Neural progenitor cell (in vitro differentiated cells): ENCODE results near the gene PLD4. TPM values are rescaled to one million over a fixed set of nuclear protein-coding genes. Genes with fewer than 3 reads are reported as not detected.
A peak's percentile ranks its signal among the peaks of the same experiment; 100 is the strongest.

ENCODE experiments used
- DNase-seq: peaks from one replicate; pipeline ENCODE4 v3.0.0-alpha.2; 2016; ENCODE audit warnings: low spot score
- H2AFZ ChIP-seq: fragments of 200-600 bp; sonication (generic); replicated peaks from 2 replicates; pipeline ENCODE4 v1.6.1; 2016; ENCODE audit warnings: antibody characterized with exemption
- H3F3A ChIP-seq: fragments of 200-600 bp; sonication (generic); 2 replicates; pipeline ENCODE4 v1.6.1; 2016; ENCODE audit warnings: antibody characterized with exemption, low read depth
- H3K27ac ChIP-seq: fragments of 200-600 bp; sonication (generic); 2 replicates; pipeline ENCODE4 v1.5.1; 2016; ENCODE audit warnings: mild to moderate bottlenecking
- H3K27me3 ChIP-seq: fragments of 200-600 bp; sonication (generic); 2 replicates; pipeline ENCODE4 v1.6.1; 2016; ENCODE audit warnings: mild to moderate bottlenecking, moderate library complexity
- H3K36me3 ChIP-seq: fragments of 200-600 bp; sonication (generic); 2 replicates; pipeline ENCODE4 v1.5.1; 2016
- H3K4me1 ChIP-seq: fragments of 200-600 bp; sonication (generic); 2 replicates; pipeline ENCODE4 v1.6.1; 2016; ENCODE audit warnings: mixed run types
- H3K4me2 ChIP-seq: fragments of 200-600 bp; sonication (generic); 2 replicates; pipeline ENCODE4 v1.6.1; 2016
- H3K4me3 ChIP-seq: fragments of 200-600 bp; sonication (generic); 2 replicates; pipeline ENCODE4 v1.5.1; 2016
- H3K79me2 ChIP-seq: fragments of 200-600 bp; sonication (generic); 2 replicates; pipeline ENCODE4 v1.6.1; 2016; ENCODE audit warnings: low read depth
- H3K9ac ChIP-seq: fragments of 200-600 bp; sonication (generic); 2 replicates; pipeline ENCODE4 v1.6.1; 2016
- H3K9me3 ChIP-seq: fragments of 200-600 bp; sonication (generic); 2 replicates; pipeline ENCODE4 v1.5.1; 2016; ENCODE audit warnings: low read depth
- H4K20me1 ChIP-seq: fragments of 200-600 bp; sonication (generic); 2 replicates; pipeline ENCODE4 v1.6.1; 2016; ENCODE audit warnings: low read depth
- H3K27ac Mint-ChIP-seq: 3 replicates; pipeline ENCODE4 v1.8.0; 2021; ENCODE audit warnings: mixed read lengths
- H3K27me3 Mint-ChIP-seq: 2 replicates; pipeline ENCODE4 v1.8.0; 2022; ENCODE audit warnings: low read depth, mild to moderate bottlenecking, inconsistent platforms, moderate library complexity, mixed read lengths; ENCODE audit not compliant: insufficient read depth
- H3K36me3 Mint-ChIP-seq: 3 replicates; pipeline ENCODE4 v1.8.0; 2021; ENCODE audit warnings: mixed read lengths
- H3K4me1 Mint-ChIP-seq: 3 replicates; pipeline ENCODE4 v1.8.0; 2021; ENCODE audit warnings: mixed read lengths
- H3K4me3 Mint-ChIP-seq: 3 replicates; pipeline ENCODE4 v1.8.0; 2021; ENCODE audit warnings: mild to moderate bottlenecking, moderate library complexity, mixed read lengths
- H3K9me3 Mint-ChIP-seq: 3 replicates; pipeline ENCODE4 v1.8.0; 2020; ENCODE audit warnings: mixed read lengths
- CTCF ChIP-seq: fragments of 200-600 bp; sonication (generic); IDR thresholded peaks from 2 replicates; pipeline ENCODE4 v1.5.1; 2017; ENCODE audit warnings: antibody characterized with exemption, mild to moderate bottlenecking
- EZH2 ChIP-seq: fragments of 200-600 bp; sonication (generic); IDR thresholded peaks from 2 replicates; pipeline ENCODE4 v1.6.1; 2017; ENCODE audit warnings: antibody characterized with exemption, mild to moderate bottlenecking, moderate library complexity
- EZH2phosphoT487 ChIP-seq: fragments of 200-600 bp; sonication (generic); IDR thresholded peaks from 2 replicates; pipeline ENCODE4 v1.6.1; 2017; ENCODE audit warnings: antibody characterized with exemption
- total RNA-seq: library from RNA; depleted of rRNA; stranded (reverse); fragments of >200 nt; gene quantifications from 2 replicates; pipeline ENCODE4 v1.2.3, GENCODE V29; 2015; ENCODE audit warnings: low replicate concordance

PLD4 gene
- total RNA-seq, 1 donor from 2014 or later: not detected

- H3K27ac Mint-ChIP-seq: no peak overlapping the region
Observed at GRCh38 chr14:104880584-104881210, 44.0 kb upstream of the PLD4 start.

GRCh38 chr14:104881369-104881979, 43.2 kb upstream of the PLD4 start:
- H3K9me3 ChIP-seq: no peaks in the 10 kb centered on the region
- H3K27ac ChIP-seq: no peak overlapping the region
- no peak overlapping the region for H3K4me3 ChIP-seq
- no peaks in the 10 kb centered on the region for H3K36me3 ChIP-seq
- H3K9ac ChIP-seq: no peak overlapping the region
- peaks cover 16% of the 10 kb centered on the region for H4K20me1 ChIP-seq
- peaks cover 3% of the 10 kb centered on the region for H3K4me1 Mint-ChIP-seq
- H3K4me1 ChIP-seq: peaks cover 6% of the 10 kb centered on the region
- no peak overlapping the region for H3K27ac Mint-ChIP-seq
- H3K36me3 Mint-ChIP-seq: no peaks in the 10 kb centered on the region
- H3K79me2 ChIP-seq: no peaks in the 10 kb centered on the region
- H2AFZ ChIP-seq: no peak overlapping the region
- no peaks in the 10 kb centered on the region for H3K9me3 Mint-ChIP-seq
- H3F3A ChIP-seq: no peaks in the 10 kb centered on the region
- H3K27me3 Mint-ChIP-seq: no peaks in the 10 kb centered on the region
- H3K27me3 ChIP-seq: no peaks in the 10 kb centered on the region
- H3K4me3 Mint-ChIP-seq: no peak overlapping the region
- TF ChIP-seq CTCF (no peak), EZH2phosphoT487 (no peak), EZH2 (no peak)
- no peak for DNase-seq
- H3K4me2 ChIP-seq: no peak overlapping the region

More at GRCh38 chr14:104880584-104881210, 44.0 kb upstream of the PLD4 start:
- Histone ChIP-seq H3K4me2 (no peak overlapping the region), H3K9me3 (no peaks in the 10 kb centered on the region), H3K4me1 (peaks cover 6% of the 10 kb centered on the region), H3K36me3 (no peaks in the 10 kb centered on the region), H2AFZ (no peak overlapping the region), H3K79me2 (no peaks in the 10 kb centered on the region), H3K27ac (no peak overlapping the region), H3K4me3 (no peak overlapping the region), H4K20me1 (peaks cover 16% of the 10 kb centered on the region), H3K27me3 (no peaks in the 10 kb centered on the region), H3K9ac (no peak overlapping the region), H3F3A (no peaks in the 10 kb centered on the region)
- no peak for DNase-seq
- H3K9me3 Mint-ChIP-seq: no peaks in the 10 kb centered on the region
- H3K27me3 Mint-ChIP-seq: peaks cover 2% of the 10 kb centered on the region
- no peak overlapping the region for H3K4me3 Mint-ChIP-seq
- H3K36me3 Mint-ChIP-seq: no peaks in the 10 kb centered on the region
- H3K4me1 Mint-ChIP-seq: peaks cover 3% of the 10 kb centered on the region
- TF ChIP-seq EZH2phosphoT487: no peak
- no peak for TF ChIP-seq EZH2
- TF ChIP-seq CTCF: no peak

DNA sequence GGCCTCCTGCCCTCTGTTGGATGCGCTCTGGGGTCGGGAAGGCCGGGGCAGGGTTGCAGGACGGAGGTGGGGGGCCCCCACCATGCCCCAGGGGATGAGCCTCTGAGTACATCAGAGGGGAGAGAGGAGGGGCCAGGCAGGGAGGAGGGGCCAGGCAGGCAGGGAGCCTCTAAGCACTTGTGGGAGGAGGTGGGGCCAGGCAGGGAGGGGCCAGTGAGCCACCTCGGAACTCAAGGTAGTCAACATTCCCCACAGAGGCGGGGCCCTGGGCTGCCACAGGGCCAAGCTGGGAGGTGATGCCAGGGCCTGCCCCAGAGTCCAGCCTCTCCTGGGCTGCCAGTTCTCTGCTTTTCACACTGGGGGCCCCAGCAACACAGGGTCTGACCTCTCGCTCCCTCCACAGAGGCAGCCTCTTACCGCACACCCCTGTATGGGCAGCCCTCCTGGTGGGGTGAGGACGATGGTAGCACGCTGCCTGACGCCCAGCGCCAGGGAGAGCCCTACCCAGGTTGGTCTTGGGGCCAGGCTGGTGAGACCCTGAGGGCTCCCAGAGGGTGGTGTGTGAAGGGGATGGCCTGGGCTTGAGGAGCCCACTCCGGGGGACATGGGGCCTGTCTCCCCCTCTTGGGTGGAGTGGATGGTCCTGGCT, 42.2 kb upstream of the PLD4 start:
- Histone ChIP-seq H4K20me1 (peaks cover 10% of the 10 kb centered on the region), H3K4me1 (peaks cover 3% of the 10 kb centered on the region), H3K9me3 (no peaks in the 10 kb centered on the region), H2AFZ (no peak overlapping the region), H3K9ac (no peak overlapping the region), H3K36me3 (no peaks in the 10 kb centered on the region), H3K4me2 (no peak overlapping the region), H3K27ac (no peak overlapping the region), H3K4me3 (no peak overlapping the region), H3K27me3 (no peaks in the 10 kb centered on the region), H3F3A (no peaks in the 10 kb centered on the region), H3K79me2 (no peaks in the 10 kb centered on the region)
- Mint-ChIP-seq H3K27me3 (no peaks in the 10 kb centered on the region), H3K36me3 (no peaks in the 10 kb centered on the region), H3K4me3 (no peak overlapping the region), H3K27ac (no peak overlapping the region), H3K9me3 (no peaks in the 10 kb centered on the region), H3K4me1 (peaks cover 3% of the 10 kb centered on the region)
- DNase-seq: peak; percentile 67
- TF ChIP-seq EZH2phosphoT487 (no peak), CTCF (no peak), EZH2 (no peak)
